Stimulated activated CD4-positive, alpha-beta T cell treated with anti-CD3 and anti-CD28 coated beads, Interleukin-4, amount 100 ng/mL, for 4 hours (primary cell): ENCODE results near the gene HP1BP3.
"Not testable (repeated sequence)": the region's sequence is repeated elsewhere in the genome, so short reads cannot be mapped to it uniquely, and the experiment has no call there.

Source experiments
- DNase-seq, 2 experiments: peaks; one replicate each; pipeline ENCODE4 v3.0.0-alpha.2; 2020

Gene HP1BP3

DNA sequence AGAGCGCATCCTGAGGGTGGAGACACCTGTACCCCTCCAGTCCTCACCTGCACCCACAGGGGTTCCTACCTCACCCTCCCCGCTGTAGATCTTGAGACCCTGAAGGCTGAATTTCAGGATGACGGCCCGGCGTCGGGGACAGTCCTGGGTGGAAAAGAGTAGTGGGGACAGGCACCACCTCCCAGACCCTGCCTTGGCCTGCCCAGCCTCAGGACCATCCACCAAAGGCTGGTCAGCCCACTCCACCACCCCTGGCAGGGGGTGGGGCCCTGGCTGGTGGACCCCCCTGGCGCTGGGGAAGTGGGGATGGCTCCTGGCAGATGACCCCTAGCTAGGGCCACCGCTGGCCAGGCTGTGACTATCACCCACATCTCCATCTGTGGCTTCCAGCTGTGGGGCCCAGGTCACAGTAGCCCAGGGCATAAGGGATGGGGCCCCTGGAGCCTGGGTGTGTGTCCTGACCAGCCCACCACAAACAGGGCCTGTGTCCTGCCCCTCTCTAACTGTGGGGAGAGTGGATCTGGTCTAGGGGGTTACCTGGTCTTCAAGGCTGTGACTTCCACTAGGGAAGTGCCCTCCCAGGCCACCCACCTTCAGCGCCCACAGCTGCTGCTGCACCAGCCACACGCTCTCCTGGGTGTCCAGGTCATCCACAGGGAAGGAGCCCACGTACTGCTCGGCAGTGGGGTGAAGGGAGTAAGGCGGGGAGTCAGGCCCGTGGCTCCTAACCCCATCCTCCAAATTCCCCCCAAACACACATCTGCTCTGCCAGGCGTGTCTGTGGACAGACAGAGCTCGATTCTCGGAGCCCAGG lies 60.0 kb downstream of the HP1BP3 start:
- DNase-seq, result no peak

DNA sequence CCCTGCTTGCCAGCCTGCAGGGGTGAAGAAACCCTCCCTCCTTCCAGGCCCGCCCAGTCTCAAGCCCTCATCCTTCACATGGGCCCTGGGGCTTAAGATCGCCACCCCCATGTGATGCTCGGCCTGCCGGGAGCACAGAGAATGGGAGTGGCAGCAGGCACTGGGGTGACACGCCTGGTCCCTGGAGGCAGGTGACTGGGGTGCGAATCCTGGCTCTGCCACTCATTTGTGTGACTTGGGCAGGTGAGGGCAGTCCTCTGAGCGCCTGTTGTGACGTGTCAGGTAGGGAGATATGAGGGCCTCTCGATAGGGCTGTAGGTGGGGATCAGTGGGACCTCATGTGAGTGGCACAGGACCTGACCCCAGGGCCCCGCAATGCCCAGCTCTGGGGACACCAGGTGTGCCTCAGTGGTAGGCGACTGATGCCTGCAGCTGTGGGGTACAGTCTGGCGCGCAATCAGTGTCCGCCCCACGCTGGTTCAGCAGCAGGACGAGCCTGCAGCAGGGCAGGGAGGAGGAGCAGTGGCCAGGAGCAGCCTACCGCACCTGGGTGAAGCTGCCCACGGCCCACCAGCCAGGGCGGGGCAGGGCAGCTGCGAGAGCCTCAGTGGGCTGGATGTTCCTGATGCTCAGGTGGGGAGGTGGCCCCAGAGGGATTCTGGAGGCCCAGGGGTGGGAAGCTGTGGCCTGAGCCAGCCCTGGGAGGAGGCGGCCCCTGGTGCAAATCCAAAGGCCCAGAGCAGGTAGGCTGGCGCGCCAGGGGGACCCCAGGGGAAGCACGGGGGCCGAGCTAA lies 60.8 kb downstream of the HP1BP3 start:
- DNase-seq, result no peak

DNA sequence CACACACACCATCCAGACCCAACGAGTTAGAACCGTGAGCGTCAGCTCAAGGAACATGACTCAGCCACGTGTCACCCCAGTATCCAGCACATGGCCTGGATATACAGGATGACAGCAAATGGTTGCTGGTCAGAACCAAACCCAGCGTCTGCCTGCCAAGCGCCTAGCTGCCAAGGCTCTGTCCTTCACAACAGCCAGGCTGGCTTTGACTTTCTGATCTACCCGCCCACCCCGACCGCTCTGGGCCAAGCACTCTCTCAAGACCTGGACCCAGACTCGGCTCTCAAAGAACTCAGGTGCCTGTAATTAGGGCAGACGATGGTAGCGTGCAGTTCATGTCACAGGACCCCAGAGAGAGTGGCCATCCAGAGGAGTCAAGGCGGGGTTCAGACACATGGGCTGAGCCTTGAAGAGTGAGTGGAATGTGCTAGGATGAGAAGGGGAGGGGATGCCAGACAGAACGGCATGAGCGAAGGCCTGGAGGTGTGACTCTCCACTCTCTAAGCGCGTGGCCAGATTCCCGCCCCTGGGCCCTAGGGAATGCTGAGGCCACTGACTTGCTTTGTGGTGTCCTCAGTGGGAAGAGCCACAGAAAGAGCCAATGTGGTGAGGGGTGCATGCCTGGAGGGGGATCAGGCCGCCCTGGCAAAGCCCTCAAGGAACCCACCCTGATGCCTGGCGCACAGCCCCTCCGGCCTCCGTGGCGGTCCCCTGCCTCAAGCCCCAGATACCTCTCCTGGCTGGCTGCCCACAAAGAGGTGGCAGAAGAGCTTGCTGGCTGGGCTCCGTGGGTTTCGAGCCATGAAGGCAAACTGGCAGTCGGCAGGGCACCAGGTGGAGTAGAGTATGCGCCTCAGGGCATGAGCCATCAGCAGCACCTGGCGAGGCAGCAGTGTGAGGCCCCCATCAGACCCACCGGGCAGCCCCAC lies 61.7 kb downstream of the HP1BP3 start:
- no peak for DNase-seq

DNA sequence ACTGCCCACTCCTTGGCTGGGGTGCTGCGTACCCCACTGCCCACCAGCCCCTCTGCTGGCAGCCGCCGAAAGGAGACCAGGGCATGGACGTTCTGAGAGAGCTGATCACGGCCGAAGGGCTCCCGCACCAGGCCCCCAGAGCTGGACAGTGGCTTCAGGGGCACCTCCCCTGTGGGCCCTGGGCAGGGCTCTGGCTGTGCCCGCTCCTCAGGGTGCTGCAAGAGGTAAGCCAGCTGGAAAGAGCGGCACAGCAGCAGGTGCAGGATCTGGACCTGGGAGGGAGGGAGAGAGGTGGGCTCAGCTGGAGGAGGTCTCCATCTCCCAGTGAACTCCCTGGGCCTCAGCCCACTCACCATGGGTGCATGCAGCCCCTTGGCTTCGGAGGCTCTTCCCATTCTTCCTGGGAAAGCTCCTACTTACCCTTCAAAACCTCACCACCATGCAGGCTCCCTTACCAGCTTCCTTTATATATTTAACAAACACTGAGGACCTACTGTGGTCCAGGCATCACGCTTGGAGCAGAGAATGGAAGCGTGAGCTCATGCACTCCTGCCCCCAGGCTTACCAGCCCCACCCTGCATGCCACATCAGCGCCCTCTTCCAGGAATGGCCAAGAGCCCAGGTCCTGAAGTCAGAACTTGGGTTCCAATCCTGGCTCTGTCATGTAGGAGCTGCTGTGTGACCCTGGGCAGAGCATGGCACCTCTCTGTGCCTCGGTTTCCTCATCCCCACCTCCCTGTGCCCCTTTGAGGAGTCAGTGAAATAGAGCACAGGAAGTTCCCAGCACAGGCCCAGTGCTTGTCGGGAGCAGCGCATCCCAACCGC lies 62.5 kb downstream of the HP1BP3 start:
- no peak for DNase-seq

DNA sequence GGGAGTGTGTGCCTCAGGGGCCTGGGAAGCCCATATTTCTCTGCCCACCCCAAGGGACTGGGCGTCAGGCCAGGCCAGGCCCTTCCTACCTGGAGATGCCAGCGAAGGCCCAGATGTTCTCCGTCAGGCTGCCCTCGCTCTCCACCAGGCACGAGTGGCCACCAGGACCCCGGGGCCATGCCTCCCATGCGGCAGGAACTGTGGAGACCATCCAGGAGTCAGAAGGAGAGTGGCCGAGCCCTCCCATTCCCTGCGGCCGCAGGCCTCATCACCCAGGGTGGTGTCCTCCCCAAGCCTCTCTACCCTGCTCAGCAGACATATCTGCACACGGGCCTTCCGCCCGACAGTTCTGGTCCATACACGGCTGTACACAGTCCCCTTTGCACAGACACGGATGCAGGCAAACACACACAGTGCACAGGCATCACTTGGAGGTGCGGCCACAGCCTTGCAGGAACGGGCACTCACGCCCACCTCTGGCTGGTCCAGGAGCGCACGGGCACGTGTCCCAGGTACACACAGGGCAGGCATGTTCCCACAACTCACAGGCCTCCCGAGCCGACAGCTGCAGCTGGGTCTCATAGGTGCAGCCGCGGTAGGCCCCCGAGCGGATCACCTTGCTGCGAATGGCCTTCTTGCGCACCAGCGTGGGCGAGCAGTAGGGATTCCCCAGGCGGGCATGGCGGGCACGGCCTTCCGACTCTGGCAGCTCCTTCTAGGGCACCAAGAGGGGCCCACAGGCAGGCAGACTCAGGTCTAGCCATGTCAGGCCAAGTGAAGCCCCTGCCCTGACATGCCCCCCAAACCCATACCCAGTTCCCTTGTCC lies 63.4 kb downstream of the HP1BP3 start:
- DNase-seq, result no peak

DNA sequence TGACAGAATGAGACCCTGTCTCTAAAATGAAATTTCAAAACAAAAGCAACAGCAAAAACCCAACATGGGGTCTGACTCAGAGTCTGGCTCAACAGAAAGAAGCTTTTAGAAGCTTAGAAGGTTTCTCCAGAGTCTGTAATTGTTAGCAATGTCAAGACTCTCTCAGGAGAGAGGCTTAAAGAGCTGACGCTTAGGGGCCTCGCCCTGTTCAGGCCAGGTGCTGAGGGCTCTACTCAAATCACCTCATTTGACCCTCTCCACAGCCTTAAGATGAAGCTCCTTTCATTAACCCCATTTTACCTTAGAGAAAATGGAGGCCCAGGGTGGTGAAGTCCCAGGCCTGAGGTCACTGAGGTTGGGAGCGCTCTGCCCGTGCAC lies 64.0 kb downstream of the HP1BP3 start:
- no peak for DNase-seq

DNA sequence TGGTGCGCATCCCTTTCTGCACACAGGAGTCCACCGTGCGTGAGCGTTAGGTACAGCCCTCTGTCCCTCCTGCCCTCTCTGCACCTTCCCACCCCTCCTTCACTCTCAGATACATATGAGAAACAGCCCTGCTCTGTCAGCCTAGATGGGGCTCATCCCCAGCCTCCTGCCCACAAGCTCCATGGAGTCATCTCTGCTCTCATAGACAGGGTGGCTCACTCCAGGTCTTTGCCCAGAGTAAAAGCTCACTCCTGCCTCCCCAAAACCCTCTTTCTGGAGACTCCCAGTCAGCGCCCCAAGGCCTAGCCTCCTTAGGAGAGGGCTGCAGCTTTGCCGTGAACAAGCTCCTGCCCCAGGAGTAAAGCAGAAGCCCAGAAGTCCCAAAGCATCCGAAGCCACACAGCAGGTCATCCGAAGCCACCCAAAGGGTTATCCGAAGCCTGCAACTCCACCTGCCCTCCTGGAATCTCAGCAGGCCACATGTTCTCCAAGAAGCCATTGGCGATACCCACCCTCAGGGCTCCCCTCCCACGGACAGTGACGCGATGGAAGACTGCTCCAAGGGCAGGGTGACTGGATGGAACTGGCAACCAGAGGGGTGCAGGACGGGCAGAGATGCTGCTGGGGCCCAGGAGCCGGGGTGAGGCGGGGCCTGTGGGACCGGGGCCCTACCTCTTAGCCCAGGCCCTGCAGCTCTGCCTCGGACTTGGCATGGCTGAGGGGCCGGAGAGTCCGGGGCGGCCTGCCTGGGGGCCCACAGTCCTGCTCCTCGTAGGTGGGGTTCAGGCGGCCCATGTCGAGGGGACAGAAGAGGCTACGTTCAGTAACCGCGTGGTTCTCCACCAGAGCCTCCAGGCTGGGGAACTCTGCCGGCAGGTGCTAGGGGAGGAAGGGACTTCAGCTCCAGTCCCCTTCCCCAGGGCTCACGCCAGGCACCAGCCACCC lies 65.7 kb downstream of the HP1BP3 start:
- DNase-seq, result no peak

DNA sequence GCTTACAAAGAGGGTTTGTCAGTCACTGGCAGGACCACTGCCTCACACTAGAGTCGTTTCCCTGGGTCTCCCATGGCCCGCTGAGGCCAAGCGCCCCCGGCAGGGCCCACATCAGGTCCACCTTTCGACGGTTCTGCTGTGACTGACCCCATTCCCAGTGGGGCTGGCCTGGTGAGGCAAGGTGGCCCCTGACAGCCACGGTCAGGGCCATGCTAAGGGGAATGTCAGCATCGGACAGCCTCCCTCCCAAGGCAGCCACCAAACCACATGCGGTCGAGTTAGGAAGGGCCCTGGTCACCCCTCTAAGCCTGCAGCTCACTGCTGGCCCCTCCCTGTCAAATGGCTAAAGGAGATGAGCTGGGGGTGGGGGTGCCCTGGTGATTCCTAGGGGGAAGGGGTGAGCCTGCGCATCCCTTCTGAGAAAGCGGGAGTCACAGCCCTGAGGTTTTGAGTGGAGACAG lies 66.4 kb downstream of the HP1BP3 start:
- DNase-seq, result no peak

DNA sequence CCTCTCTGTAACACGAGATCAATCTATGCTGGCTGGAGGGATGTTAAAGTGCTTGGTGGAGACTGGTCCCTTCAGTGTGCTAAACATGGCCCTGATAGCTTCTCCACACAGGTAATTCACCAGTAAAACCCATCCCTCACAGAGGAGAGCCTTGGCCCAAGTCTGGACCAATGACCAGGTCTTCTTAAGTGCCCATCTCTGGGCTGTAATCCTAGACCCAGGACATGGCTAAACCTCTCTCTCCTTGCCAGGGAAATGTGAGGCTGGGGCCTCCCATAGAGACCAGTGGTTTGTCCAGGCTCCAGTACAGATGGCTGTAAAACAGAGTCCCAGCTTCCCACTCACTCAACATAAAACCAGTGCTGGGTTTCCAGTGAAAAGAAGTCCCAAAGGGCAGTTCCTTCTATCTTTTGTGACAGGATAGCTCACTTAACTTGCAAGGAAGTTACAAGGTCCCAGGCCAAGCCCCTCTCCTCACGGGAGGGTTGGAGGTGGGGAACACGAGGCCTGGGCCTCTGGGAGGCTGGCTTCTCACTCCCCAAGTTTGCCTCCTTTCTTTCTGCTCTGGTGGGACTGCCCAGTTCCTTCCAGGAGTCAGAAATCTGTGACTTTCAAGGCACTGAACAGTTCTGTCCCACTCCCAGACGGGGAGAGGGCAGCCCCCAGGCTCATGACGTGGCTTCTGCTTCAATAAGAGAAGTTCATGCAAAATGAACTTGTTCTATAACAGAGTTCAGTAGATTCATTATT lies 67.1 kb downstream of the HP1BP3 start:
- no peak for DNase-seq

DNA sequence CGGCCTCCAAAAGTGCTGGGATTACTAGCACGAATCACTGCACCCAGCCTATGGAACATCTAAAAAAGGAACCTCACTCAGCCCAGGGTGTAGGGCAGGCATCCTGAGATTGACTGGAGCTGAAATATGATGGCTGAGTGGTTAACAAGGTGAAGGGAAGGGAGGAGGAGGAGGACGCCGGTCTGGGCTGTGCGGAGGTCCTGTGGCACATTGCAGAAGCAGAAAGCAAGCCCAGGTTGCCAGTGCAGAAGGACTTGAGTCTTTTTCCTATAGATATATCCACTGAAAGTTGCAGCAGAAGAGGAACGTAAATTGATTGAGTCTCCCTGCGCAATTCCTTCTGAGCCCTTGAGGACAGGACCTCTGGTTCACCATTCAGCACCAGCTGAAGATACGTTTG lies 67.8 kb downstream of the HP1BP3 start:
- no peak for DNase-seq

DNA sequence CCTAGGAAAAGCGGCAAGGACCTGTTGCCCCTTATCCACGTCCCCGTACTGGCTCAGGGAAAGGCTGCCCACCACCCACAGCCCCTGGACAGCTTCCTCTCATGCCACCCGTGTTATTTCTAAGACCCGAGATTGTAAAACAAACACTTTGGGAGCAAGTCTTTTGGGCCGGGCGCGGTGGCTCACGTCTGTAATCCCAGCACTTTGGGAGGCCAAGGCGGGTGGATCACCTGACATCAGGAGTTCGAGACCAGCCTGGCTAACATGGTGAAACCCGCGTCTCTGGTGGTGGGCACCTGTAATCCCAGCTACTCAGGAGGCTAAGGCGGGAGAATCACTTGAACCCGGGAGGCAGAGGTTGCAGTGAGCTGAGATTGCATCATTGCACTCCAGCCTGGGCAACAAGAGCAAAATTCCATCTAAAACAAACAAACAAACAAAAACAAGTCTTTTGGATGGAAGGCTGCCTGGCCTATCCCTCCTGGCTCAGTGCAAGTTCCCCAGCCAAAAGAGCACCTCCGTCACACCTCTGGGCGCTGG lies 68.7 kb downstream of the HP1BP3 start:
- not testable (repeated sequence) for DNase-seq

DNA sequence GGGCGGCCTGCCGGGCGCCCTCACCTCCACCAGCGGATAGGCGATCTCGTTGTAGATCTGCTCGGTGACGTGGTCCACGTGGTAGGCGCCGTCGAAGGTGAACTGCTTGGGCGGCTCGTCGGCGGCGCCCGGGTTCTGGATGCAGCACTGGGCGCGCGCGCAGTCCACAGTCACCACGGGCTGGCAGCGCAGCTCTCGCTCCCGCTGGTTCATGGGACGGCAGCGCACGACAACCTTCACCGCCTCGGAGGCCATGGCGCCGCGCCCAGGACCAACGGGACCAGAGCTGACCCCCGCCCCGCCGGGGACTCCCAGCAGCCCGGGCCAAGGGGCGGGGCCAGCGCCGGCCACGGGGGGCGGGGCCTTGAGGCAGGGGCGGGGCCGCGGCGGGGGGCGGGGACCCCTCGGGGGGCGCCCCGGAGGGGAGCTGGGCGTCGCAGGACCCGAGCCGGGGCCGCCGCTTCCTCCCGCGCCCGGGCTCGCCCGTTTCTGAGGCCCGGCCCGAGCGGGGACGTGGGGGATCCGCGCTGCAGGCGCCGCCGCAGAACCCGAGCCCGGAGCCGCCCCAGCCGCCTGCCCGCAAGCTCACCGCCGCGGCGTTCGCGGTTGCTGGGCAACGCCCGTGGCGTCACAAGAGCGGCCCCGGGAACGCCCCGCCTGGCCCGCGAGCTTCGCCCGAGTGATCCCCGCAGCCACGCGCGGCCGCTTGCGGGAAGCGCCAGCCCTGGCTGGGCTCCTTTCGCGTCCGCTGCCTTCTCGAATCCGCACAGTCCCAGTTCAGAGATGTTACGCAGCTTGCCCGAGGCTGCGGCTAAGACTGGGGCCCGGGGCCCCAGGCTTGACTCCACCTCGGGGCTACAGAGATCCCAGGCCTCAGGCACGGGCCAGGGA lies 69.4 kb downstream of the HP1BP3 start, which contains the start of gene KIF17:
KIF17 (minus strand) TSS at position 556 of the 891 bp plus-strand sequence; CDS start at position 255, 301 bp downstream.
- DNase-seq, result peak; percentile 66 to 69

DNA sequence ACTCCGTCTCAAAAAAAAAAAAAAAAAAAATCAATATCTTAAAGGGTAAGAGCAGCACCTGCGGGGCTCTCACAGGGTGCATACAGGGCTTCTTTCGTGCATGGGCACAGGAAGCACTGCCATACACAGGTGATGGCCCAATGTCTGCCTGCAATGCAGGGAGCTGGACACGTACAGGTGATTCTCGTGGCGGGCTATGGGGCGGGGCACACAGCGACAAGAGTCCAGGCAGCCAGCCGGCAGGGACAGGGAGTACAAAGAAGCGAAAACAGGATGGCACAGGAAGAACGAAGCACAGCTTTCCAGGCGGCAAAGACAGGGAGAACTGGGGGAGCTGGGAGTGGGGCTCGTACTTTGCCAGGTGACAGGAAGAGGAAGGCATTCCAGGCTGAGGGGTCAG lies 70.9 kb downstream of the HP1BP3 start:
- DNase-seq, result no peak

DNA sequence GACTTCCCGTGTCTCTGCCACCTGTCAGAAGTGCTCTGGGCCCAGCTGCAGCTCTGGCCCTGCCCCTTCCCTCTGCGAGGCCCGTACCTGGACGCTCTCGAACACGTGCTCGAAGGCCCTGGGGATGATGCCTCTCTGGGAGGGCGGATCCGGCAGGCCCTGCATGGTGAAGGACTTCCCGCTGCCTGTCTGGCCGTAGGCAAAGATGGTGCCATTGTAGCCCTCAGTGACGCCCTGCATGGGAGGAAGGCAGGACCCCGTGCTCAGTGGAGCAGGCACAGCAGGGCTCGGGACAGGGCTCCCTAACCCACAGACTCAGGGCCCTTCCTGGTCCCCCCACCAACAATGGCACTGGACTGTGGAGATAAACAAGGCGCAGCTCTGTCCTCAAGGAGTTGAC lies 71.7 kb downstream of the HP1BP3 start:
- DNase-seq, result no peak

DNA sequence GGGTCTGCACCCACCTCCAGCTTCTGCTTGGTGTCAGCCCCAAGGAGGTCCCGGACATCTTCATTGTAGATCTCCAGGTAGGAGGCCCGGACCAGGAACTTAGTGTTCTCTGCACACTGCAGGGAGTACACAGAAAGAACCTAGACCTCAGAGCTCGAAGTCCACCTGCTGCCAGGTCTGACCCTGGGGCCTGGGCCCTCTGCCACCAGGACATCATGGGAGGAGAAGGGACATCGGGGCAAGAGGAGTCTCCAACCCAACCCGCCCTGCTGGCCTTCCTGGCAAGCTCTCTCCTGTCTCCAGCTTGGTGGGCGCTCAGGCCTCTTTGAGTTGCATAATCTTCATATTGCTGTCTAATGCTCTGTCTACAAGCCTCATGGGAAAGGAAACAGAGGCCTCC lies 73.7 kb downstream of the HP1BP3 start:
- no peak for DNase-seq

DNA sequence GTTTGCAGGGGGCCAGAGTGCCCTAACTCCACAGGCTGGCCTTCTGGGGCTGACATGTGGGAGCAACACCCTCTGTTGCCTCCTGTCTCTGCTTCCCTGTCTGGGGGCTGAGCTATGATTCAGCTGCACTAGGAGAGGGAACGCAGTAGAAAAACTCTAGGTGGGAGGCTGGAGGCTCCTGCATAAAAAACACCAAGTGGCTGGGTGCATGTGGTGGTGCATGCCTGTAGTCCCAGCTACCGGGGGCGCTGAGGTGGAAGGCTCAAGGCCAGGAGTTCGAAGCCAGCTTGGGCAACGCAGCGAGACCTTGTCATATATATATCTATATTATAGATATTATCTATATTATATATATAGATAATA lies 74.9 kb downstream of the HP1BP3 start:
- DNase-seq, result no peak

DNA sequence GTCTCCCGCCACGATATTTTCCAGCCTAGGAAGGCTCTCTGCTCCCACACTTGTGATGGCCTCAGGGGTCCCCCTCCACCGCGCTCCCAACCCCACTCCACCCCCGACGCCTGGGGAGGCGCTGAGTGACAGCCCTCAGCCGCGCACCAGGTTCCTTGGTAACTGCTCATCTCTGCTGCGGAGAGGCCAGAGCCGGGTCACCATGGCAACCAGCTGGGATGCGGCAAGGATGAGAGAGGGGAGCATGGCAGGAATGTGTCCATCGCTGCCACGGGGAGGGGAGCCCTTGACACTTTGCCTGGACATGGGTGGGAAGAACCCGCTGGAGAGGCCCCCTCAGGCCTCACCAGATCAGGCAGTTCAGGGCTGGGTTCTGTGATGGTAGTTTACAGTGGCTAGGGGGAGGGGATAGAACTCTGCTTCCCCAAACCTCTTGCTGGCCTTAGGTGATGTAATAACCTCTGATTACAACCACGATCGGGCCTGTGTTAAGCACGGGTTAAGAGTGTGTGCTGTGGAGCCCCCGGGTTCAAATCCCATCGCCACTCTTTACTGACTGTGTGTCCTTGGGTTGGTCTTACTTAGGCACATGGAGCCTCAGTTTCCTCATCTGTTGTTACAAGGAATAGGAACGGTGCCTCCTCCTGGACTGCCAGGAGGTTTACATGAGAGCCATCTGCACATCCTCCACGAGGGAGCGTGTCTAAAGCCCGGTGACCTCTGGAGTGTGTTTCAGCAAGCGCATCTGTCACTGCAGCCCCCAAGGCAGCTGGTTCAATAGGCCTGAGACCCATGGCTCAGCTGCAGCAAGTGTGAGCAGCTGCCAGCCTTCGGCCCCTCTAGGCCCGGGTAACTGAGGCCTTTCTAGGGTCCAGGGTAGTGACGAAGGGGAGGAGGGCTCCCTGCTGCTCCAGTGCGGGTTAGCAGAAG lies 75.6 kb downstream of the HP1BP3 start:
- no peak for DNase-seq
